Measurements from ENCODE around the gene ABCF2.
A peak's percentile ranks its signal among the peaks of the same experiment; 100 is the strongest.

ABCF2 gene

DNA sequence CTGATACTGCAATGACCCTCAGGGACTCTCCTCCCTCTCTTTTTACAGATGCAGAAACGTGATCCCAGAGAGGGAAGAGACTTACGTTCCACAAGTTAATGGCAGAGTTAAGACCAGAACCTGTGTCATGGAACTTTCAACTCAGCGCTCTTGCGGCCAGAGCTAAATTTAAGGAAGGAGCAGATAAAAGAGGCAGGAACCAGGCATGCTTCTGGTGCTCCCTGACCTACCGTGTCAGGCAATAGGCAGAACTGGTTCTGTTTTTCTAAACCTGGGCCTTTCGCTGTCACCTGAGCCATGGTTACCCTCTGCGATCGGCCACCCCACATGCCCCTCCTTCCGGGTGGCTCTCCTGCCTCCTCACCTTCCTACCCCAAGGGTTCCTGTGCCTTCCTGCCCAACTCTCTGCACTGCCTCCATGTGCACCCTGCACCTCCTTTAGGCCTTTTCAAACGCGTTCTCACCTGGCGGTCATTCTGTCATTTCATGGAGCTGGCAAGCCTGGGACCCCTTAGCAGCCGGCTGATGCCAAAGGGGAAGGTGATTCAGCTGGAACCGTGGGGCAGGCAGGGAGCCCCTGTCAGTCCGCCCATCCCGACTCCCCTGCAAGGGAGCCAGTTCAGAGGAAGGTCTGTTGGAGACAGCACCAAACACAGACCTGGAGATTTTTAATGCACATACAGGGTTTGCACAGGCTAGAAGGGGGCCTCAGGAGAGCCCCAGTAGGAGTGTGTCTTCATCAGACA is 51.8 kb downstream of the ABCF2 start:
- no peak for DNase-seq

DNA sequence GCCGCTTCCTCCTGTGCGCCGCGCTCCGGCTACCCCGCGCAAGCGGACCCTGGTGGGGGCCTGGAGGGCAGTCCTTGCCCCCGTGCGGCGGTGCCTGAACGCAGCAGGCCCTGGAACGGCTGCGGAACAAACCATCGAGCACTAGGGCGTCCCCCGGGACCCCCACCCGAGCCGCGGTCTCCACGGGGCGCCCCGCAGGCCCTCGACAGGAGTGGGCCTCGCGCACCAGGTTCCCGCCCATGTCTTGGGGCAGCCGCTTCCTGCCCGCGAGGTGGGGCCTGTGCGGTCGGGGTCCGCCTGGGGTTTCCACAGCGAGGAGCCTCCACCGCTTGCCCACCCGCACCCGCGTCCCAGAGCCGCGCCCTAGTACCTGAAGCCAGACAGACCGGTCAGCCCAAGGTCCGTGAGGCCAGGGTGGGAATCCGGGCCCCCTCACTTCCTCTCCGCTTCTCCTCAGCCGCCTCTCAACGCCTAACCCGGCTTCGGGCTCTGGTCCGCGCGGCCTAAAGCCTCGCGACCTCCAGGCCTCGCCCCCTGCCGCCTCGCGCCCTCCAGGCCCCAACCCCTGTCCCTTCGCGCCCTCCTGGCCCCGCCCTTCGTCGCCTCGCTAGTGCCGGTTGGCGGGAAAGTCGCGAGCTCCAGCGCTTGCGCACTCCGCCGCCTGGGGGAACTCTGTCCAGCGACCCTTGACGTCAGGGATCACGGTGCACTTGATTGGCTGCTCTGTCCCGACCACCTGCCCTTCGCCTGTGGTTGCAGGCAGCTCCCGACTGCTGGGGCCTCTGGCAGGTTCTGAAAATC is 52.6 kb downstream of the ABCF2 start:
- DNase-seq = peak in 7 of 56 donors; percentile 3 to 28 (median 18)

DNA sequence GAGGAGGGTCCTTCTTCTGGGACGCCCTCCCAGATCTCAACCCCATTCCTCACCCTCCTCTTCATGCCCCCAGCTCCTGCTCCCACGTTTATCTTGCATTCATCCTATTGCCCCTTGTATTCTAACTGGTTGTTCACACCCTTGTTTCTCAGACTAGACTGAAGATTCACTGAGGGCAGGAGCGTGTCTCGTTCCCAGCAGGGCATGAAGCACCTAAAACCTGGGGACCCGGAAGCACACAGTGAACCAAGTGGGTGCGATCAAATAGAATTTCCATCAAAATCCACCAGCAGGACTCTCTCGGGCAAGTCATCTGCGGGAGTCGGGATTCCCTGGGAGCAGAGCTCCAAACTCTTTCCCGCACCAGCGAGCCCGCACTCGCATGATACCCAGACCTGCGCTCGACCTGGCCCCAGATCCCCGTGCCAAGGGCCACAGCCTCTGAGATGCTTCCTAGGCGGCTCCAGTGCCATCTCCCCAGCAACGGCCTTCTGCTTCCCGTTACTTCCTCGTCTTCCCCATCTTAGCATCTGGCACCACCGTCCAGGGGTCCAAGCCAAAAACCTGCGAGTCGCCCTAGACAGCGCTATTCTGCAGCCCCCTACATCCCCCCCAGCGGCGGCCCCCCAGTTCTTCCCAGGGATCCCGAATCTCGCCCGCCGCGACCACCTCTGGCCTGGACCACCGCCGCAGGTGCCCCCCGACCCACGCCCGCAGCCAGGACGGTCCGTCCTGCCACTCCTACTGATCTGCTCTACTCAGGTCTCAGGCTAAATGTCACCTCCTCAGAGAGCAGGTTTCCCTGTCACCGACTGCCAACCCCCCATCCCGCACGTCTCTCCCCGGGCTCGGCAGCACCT is 53.4 kb downstream of the ABCF2 start:
- DNase-seq = no peak

DNA sequence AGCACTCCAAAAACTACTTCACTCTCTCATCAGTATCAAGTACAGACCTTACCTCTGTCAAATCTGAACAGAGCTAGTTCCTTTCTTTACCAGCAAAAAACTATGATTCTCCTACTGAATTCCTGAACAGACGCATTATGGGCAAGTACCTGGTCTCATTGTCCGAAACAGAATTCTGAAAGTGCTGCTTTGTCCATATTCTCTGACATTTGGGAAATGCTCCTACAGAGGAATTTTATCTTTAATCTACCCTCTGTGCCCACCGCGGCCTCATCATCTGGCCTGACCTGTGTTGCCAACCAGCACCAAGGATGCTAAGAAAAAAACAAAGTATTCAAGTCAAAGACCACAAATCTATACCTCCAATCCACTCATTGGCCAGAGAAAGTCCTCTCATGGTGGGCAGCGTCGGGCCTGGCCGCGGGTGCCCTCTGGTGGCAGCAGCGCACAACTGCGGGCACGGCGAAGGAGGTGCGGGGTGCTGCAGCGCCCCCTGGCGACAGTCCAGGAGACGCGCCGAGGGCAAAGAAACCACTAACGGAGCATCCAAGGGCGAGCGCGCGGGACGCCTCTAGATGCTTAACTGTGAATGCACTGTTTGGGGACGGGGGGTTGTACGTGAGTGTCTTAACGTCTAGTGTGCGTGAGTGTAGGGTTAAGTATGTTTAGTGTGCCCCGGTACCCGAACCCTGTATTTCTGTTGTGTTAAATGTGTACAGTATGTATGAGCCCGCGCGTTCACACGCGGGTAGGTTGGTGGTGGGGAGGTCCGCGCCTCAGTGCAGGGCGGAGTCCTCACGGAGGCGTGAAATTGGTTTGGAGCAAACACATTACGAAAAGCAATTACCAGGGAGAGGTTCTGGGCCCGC is 54.5 kb downstream of the ABCF2 start:
- DNase-seq = peak in 50 of 56 donors; percentile 20 to 86 (median 63)

DNA sequence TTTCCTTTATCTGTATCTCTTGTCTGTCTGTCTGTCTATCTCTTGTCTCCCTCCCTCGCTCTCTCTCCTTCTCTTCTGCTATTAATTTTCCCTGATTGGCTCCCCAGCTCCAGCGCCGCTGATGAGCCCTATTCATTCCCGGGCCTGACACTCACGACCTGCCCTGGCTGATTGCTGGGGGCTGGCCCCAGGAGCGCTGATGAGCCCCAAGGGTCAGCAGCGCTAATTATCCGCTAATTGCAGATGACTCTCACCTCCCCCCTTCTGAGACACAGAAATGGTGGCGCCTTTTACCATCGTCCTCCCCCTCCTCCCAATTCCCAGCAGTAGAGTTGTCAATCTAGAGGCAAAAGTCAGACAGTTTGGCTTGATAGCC is 58.2 kb downstream of the ABCF2 start:
- DNase-seq = no peak

DNA sequence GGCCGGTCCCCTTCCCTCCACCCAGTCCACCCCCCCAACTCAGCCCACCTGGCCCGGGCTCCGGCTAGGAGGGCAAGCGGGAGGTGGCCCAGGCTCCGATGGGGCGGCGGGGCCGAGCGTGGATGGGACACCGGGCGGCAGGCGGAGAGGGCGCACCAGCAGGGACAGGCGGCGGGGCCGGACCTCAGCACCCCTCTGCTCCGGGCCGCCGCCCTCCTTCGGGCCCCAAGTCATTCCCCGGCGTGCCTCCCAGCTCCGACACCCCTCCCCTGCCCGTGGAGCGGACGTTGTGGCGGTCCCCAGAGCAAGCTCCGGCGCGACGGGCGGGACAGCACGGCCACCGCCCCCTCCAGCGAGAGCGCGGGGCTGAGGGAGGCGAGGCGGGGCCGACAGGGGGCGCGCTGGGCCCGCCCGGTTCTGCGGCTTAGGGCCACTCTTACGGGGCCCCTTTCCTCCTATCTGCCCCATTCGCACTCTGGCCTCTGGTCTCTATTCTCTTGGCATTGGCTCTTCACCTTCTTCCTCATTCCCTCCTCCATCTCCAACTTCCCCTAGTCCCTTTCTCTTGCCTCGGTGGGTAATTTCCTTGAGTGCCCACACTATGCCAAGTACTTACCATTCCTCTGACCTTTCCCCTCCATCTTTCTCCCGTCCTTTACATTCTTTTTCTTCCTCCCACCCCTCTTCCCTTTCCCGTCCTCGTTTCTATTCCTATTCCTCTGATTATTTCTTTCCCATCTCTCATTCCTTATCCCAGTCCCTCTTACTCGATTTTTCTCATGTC is 58.8 kb downstream of the ABCF2 start:
- peak in 4 of 56 donors; percentile 13 to 35 (median 15) for DNase-seq

DNA sequence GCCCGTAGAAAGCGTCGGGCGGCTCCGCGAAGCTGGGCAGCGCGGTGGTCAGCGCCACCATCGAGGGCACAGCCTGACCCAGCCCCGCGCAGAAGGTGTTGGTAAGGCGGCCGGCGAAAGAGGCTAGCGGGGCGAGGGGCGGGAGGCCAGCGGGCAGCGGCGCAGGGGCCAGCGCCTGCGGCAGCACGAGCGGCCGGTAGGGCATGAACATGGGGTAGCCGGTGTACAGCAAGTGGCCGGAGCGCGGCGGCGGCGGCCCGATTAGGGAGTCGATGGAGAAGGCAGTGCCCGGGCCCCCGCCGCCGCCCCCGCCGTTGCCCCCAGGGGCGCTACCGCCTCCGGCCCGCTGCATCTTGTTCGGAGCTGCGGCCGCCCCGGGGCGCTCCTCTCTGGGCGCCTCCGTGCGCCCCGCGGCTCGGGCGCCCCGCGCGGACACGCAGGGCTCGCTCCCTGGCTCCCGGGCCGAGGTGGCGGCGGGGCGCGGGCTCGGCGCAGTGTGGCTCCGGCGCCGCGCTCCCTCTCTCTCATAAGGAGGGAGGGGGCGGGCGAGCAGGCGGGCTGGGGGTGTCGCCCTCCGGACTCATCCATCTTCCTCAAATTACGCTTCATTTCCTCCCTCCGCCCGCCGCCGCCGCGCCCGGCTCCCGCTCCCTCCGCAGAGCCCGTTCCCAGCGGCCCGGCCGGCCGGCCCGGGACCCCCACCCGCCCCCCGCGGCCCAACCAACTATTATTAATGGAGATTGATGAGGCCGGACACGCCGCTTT is 59.6 kb downstream of the ABCF2 start, which contains the start of gene GBX1:
TSS of gene GBX1 (minus strand) at position 498 of the 765 bp plus-strand sequence. CDS start at position 352, 146 bp downstream.
- DNase-seq = peak in 1 of 56 donors; percentile 30

DNA sequence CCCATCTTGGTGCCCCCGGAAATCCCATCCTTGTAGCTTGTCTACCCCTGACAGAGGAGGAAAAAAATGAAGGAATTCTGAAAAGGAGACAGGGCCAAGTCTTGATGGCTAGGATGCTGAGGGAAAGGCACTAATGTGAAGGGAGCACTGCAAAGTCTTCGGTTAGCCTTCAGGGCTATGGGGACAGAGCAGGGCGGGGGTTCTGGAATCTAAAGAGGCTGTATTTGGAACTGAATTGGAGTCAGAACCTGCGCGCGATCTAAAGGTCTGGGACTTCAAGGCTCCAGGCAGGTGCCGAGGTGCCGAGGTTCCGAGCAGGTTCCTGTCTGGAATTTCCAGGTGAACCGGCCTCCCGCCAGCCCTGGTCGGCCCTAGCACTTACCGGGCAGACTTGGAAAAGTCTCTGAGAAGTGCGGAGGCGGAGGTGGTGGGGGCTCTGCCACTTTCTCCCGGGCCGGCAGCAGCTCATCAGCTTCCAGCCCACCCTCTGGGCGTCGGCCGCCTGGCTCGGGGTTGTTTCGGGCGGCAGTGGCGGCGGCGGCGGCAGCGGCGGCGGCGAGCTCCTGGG is 60.3 kb downstream of the ABCF2 start:
- DNase-seq = no peak

Measured in nucleus accumbens (tissue), 56 donors.